Activated T-cell treated with anti-CD3 and anti-CD28 coated beads for 4 hours (primary cell): ENCODE data around the gene ZNF304.
"Not testable (repeated sequence)": the region's sequence is repeated elsewhere in the genome, so short reads cannot be mapped to it uniquely, and the experiment has no call there.

Experiments
- DNase-seq: peaks from one replicate; pipeline ENCODE4 v3.0.0-alpha.2; 2020

Gene ZNF304

GRCh38 chr19:57362997-57363687, 12.1 kb downstream of the ZNF304 start, which contains the start of the genes TRAPPC2B and ZNF547:
Gene TRAPPC2B (plus strand): TSS chr19:57363551. CDS start chr19:57364834, 1,283 bp downstream.
Gene ZNF547 (plus strand): TSS chr19:57363551. CDS start chr19:57368556, 5,005 bp downstream.
- DNase-seq = peak; percentile 97

- DNase-seq = no peak
These were observed 12.7 kb downstream of the ZNF304 start for GRCh38 chr19:57363688-57364181.

GRCh38 chr19:57366776-57367175, 15.7 kb downstream of the ZNF304 start:
- DNase-seq = no peak

DNA sequence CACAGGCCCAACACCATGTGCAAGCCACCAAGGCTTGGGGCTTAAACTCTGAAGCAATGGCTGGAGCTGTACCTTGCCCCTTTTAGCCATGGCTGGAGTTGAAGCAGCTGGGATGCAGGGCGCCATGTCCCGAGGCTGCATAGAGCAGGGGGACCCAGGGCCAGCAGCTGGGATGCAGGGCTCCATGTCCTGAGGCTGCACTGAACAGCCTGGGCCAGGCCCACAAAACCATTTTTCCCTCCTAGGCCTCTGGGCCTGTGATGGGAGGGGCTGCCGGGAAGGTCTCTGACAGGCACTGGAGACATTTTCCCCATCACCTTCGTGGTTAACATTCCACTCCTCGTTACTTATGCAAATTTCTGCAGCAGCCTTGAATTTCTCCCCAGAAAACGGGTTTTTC, 23.1 kb downstream of the ZNF304 start:
- no peak for DNase-seq

DNA sequence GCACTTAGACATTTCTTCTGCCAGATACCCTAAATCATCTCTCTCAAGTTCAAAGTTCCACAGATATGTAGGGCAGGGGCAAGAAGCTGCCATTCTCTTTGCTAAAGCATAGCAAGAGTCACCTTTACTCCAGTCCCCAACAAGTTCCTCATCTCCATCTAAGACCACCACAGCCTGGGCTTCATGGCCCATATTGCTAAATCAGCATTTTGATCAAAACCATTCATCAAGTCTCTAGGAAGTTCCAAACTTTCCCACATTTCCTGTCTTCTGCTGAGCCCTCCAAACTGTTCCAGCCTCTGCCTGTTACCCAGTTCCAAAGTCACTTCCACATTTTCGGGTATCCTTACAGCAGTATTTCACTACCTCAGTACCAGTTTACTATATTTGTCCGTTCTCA, 23.6 kb downstream of the ZNF304 start:
- DNase-seq = not testable (repeated sequence)

GRCh38 chr19:57376151-57376550, 25.1 kb downstream of the ZNF304 start:
- no peak for DNase-seq

- no peak for DNase-seq
These were observed 26.6 kb downstream of the ZNF304 start for GRCh38 chr19:57377498-57378146.

DNA sequence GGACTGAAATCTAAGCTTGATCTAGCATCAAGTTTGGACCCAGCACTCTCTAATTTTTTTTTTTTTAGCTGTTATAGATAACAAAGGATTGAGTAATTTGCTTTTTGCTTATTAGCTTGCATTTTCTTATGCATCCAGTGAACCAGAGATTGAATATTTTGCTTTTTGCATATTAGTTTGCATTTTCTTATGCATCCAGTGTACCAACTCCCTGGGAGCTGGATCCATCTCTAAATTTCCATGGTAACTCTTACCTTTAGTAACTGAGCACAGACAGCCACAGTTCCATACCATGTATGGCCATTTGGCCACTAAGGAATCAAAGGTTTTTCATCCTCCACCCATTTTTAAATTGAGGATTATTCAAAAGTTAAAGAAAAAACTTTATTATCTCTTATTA, 29.9 kb downstream of the ZNF304 start:
- no peak for DNase-seq

DNA sequence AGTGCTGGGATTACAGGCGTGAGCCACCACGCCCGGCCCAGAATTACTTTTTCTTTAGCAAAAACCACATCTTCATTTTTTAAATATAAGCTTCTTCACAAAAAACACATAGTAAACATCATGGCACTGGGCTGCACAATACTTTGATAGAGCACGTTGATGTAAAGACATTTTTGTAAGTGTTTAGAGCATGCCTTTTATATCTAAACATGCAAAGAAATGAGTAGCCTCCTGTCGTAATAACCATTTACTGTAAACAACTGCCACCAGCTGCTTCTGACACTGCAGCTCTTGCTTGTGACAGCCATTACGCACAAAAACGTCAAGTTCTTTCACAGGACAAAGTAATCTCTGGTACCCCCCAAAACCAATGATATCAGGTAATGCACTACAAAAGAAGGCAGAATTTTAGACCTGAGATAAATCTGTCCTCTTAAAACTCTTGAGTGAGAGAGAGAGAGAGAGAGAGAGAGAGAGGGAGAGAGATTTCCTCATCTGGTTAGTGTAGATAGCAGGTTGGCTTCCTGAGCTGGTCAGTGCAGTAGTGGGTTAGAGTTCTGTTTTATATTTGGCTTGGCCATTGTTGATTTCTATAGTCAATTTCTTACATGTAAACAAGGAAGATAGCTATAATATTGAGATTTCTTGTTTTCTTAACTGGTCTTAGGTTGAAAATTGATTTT, 31.9 kb downstream of the ZNF304 start:
- no peak for DNase-seq

DNA sequence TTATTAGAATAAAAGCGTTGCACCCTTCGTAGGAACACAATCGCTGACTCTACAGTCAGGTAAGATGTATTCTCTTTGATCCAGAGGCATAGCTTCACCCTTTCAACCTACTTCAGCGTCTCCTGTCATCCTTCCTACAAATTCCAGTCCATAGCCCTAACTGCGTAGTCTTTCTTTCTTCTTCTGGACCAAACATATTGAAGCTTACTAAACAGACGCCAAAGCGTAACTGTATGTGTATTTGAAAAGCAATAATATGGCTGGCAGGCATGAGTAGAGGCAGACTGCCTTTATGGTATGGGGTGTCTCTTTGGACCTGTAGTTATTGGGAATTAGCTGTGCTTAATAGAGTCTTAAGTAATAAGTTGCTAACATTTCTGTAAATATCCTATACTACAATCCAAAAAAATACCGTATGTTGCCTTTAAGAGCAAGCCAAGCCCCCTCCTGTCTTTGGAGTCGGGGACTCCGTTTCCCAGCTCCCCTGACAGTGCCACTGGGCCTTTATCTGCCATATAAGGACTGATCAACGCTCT, 38.2 kb downstream of the ZNF304 start:
- no peak for DNase-seq

DNA sequence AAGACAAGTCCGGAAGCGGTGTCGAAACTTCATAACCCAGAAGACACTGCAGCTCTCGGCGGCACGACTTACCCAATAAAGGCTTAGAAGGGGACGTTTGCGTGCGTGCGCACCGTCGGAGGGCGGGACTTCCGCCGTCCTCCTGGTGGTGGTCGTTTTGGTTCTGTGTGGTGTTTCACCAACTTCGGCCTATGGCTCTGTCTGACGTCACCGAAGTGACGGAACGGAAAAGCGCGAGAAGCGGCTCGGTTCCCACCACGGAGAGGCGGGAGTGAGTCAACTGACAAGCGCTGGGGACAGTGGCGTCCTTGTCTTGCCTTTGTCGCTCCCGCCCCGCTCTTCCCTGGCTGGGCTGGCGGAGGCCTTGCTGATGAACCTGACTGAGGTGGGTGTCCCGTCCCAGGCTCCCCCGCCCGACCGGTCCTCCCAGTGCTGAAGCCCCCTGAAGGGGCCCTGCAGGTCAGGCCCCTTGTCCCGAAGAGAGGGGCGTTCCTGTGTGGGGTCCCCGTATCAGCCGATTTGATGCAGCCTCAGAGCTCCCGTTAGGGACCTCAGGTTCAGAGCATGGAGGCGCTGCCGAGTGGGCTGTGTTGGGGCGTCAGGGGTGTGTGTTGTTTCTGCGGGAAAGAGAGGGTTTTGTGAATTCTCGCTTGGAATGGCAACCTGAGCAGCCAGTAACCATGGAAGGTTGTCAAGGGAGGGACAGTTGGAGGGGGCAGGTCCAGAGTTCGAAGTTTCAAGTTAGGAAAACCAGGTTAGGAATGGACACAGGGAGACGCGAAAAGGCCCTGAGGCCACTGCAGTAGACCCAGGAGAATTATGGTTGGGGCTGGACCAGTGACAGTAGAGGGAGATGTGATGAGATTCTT, 38.9 kb downstream of the ZNF304 start, which contains the start of gene ZNF548:
TSS of gene ZNF548 (plus strand) at position 125 of the 869 bp plus-strand sequence. CDS start at position 371, 246 bp downstream.
- peak; percentile 98 for DNase-seq

DNA sequence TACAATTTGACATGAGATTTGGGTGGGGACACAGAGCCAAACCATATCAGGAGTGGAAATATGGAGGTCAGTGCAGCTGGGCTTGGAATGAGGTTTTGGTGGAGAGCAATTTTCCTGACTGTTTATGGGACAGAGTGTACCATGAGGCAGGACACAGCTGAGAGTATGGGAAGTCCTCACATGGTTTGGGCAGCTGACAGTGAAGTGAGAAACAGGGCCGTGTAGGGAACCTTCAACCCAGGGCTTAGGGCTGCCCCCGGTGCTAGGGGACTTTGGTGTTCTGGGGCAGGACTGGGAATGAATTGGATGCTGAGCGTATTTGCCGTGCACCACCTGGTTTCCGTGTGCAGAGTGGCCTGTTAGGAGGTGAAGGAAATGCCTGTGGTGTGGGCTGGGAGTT, 44.6 kb downstream of the ZNF304 start:
- no peak for DNase-seq

DNA sequence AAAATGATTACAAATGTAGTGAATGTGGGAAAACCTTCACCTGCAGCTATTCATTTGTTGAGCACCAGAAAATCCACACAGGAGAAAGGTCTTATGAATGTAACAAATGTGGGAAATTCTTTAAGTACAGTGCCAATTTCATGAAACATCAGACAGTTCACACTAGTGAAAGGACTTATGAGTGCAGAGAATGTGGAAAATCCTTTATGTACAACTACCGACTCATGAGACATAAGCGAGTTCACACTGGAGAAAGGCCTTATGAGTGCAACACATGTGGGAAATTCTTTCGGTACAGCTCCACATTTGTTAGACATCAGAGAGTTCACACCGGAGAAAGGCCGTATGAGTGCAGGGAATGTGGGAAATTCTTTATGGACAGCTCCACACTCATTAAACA, 47.8 kb downstream of the ZNF304 start:
- no peak for DNase-seq

- DNase-seq = no peak
These were observed 52.9 kb downstream of the ZNF304 start for GRCh38 chr19:57403737-57404563.

GRCh38 chr19:57406516-57407123, 55.5 kb downstream of the ZNF304 start:
- DNase-seq = peak; percentile 68
